Keratinocyte (primary cell): ENCODE data around the gene BATF3. TPM values are rescaled to one million over a fixed set of nuclear protein-coding genes. Genes with fewer than 3 reads are reported as not detected.

ENCODE experiments used
- DNase-seq: peaks from one replicate; pipeline ENCODE4 v3.0.0-alpha.2; 2011; ENCODE audit warnings: low read depth, missing footprints, low spot score
- FAIRE-seq: peaks from 2 replicates; lab custom pipeline; 2011; peaks lifted over from hg19 to GRCh38; lab: Jason Lieb, UNC
- H2AFZ ChIP-seq: 2 replicates; pipeline ENCODE4 v1.6.0; 2012; ENCODE audit warnings: low read length, control low read depth, inconsistent platforms; ENCODE audit not compliant: control insufficient read depth
- H3K27ac ChIP-seq: 2 replicates; pipeline ENCODE4 v1.5.1; 2011; ENCODE audit warnings: low read length; ENCODE audit not compliant: control insufficient read depth, insufficient read depth
- H3K27me3 ChIP-seq: 3 replicates; pipeline ENCODE4 v1.6.0; 2011; ENCODE audit warnings: low read length; ENCODE audit not compliant: control insufficient read depth, insufficient read depth; ENCODE audit errors: extremely low read depth
- H3K36me3 ChIP-seq, 2 experiments: 2 replicates in 1 of 2; 3 replicates in 1 of 2; pipeline ENCODE4 v1.5.1; 2011; ENCODE audit warnings: low read length in 2 of 2, mild to moderate bottlenecking in 1 of 2; ENCODE audit not compliant: control insufficient read depth in 2 of 2, insufficient read depth in 2 of 2; ENCODE audit errors: extremely low read depth in 1 of 2
- H3K4me1 ChIP-seq: 3 replicates; pipeline ENCODE4 v1.5.1; 2011; ENCODE audit warnings: low read length; ENCODE audit not compliant: control insufficient read depth, insufficient read depth; ENCODE audit errors: extremely low read depth
- H3K4me2 ChIP-seq: 3 replicates; pipeline ENCODE4 v1.6.0; 2011; ENCODE audit warnings: low read depth, low read length; ENCODE audit not compliant: control insufficient read depth, insufficient read depth; ENCODE audit errors: extremely low read depth
- H3K4me3 ChIP-seq, 3 experiments: fragments of 200-600 bp in 1 of 3; sonication (generic) in 1 of 3; 2 replicates in 2 of 3; 3 replicates in 1 of 3; pipeline ENCODE4 v1.5.1; 2011 to 2016; ENCODE audit warnings: low read length in 3 of 3, mild to moderate bottlenecking in 3 of 3, control low read depth in 2 of 3, inconsistent platforms in 1 of 3, low read depth in 1 of 3, mixed read lengths in 1 of 3, mixed run types in 1 of 3, moderate library complexity in 1 of 3; ENCODE audit not compliant: control insufficient read depth in 2 of 3, insufficient read depth in 2 of 3; ENCODE audit errors: extremely low read depth in 1 of 3
- H3K79me2 ChIP-seq: 2 replicates; pipeline ENCODE4 v1.6.0; 2012; ENCODE audit warnings: low read length; ENCODE audit not compliant: control insufficient read depth, insufficient read depth
- H3K9ac ChIP-seq: 3 replicates; pipeline ENCODE4 v1.6.0; 2011; ENCODE audit warnings: low read length; ENCODE audit not compliant: control insufficient read depth, insufficient read depth; ENCODE audit errors: extremely low read depth
- H3K9me1 ChIP-seq: 3 replicates; pipeline ENCODE4 v1.6.0; 2011; ENCODE audit warnings: low read length; ENCODE audit not compliant: control insufficient read depth, insufficient read depth; ENCODE audit errors: extremely low read depth
- H3K9me3 ChIP-seq: 2 replicates; pipeline ENCODE4 v1.5.1; 2012; ENCODE audit warnings: low read depth, low read length; ENCODE audit not compliant: control insufficient read depth
- H4K20me1 ChIP-seq: 3 replicates; pipeline ENCODE4 v1.6.0; 2011; ENCODE audit warnings: low read length; ENCODE audit not compliant: control insufficient read depth, insufficient read depth; ENCODE audit errors: extremely low read depth
- EZH2 ChIP-seq: IDR thresholded peaks from one replicate; pipeline ENCODE4 v1.6.1; 2012; ENCODE audit warnings: inconsistent platforms, mild to moderate bottlenecking, low read length, moderate library complexity
- dilution Hi-C: fragments of 300-500 bp; cut with MboI; formaldehyde crosslinking; loops from one replicate; pipeline ENCODE4 v1.7.0; 2020; ENCODE audit warnings: low sequenced_read_pairs; ENCODE audit not compliant: extremely low pct_ligation_motif_present
- polyA plus RNA-seq, 5 experiments: library from polyadenylated mRNA; depleted of rRNA in 3 of 5; stranded (reverse) in 3 of 5; stranded (forward) in 1 of 5; unstranded in 1 of 5; fragments of >200 nt; gene quantifications; 1 replicate in 1 of 5; 2 replicates in 3 of 5; 3 replicates in 1 of 5; pipeline versions ENCODE4 v1.2.1 to v1.2.3, GENCODE V29; 2011 to 2012; ENCODE audit warnings: missing spikeins in 2 of 5, low read depth in 1 of 5, low replicate concordance in 1 of 5
- TF ChIP-seq, protein P1 (sequence below), 3 experiments: IDR thresholded peaks in 1 of 3; conservative IDR thresholded peaks in 1 of 3; optimal IDR thresholded peaks in 1 of 3; 2 replicates in 2 of 3; 3 replicates in 1 of 3; pipeline versions ENCODE3 to v1.5.1; 2011; ENCODE audit warnings: low read length in 3 of 3, mild to moderate bottlenecking in 3 of 3, moderate library complexity in 2 of 3, control low read depth in 1 of 3, inconsistent platforms in 1 of 3; ENCODE audit not compliant: insufficient read depth in 2 of 3; ENCODE audit errors: extremely low read depth in 1 of 3

The BATF3 gene
- polyA plus RNA-seq, 1 donor (not counting 4 experiments of a cell fraction or from before 2014, with no cell fraction given) = not detected

GRCh38 chr1:212656730-212657129 is 42.9 kb downstream of the BATF3 start:
- no peaks in the 10 kb centered on the region for H3K36me3 ChIP-seq
- no peak for TF ChIP-seq EZH2
- TF ChIP-seq, protein P1, sequence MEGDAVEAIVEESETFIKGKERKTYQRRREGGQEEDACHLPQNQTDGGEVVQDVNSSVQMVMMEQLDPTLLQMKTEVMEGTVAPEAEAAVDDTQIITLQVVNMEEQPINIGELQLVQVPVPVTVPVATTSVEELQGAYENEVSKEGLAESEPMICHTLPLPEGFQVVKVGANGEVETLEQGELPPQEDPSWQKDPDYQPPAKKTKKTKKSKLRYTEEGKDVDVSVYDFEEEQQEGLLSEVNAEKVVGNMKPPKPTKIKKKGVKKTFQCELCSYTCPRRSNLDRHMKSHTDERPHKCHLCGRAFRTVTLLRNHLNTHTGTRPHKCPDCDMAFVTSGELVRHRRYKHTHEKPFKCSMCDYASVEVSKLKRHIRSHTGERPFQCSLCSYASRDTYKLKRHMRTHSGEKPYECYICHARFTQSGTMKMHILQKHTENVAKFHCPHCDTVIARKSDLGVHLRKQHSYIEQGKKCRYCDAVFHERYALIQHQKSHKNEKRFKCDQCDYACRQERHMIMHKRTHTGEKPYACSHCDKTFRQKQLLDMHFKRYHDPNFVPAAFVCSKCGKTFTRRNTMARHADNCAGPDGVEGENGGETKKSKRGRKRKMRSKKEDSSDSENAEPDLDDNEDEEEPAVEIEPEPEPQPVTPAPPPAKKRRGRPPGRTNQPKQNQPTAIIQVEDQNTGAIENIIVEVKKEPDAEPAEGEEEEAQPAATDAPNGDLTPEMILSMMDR (optimal IDR thresholded peaks at IDR 0.05 in 1 of 3, IDR thresholded peaks at IDR 0.05 in 1 of 3, conservative IDR thresholded peaks at IDR 0.05 in 1 of 3; ENCODE audit: extremely low read depth in 1 of 3, insufficient read depth in 2 of 3, low read length in 3 of 3) = no peak
- no peak overlapping the region for H2AFZ ChIP-seq
- no peak for FAIRE-seq
- DNase-seq = no peak
- H3K4me3 ChIP-seq = no peak overlapping the region
- peaks cover 8% of the 10 kb centered on the region for H3K4me1 ChIP-seq
- H4K20me1 ChIP-seq = no peaks in the 10 kb centered on the region
- no peaks in the 10 kb centered on the region for H3K9me3 ChIP-seq
- no peaks in the 10 kb centered on the region for H3K9me1 ChIP-seq
- H3K9ac ChIP-seq = no peak overlapping the region
- no peak overlapping the region for H3K4me2 ChIP-seq
- H3K27ac ChIP-seq = no peak overlapping the region
- H3K79me2 ChIP-seq = no peaks in the 10 kb centered on the region
- dilution Hi-C loops = no loop called here
- H3K27me3 ChIP-seq = peaks cover 3% of the 10 kb centered on the region

DNA sequence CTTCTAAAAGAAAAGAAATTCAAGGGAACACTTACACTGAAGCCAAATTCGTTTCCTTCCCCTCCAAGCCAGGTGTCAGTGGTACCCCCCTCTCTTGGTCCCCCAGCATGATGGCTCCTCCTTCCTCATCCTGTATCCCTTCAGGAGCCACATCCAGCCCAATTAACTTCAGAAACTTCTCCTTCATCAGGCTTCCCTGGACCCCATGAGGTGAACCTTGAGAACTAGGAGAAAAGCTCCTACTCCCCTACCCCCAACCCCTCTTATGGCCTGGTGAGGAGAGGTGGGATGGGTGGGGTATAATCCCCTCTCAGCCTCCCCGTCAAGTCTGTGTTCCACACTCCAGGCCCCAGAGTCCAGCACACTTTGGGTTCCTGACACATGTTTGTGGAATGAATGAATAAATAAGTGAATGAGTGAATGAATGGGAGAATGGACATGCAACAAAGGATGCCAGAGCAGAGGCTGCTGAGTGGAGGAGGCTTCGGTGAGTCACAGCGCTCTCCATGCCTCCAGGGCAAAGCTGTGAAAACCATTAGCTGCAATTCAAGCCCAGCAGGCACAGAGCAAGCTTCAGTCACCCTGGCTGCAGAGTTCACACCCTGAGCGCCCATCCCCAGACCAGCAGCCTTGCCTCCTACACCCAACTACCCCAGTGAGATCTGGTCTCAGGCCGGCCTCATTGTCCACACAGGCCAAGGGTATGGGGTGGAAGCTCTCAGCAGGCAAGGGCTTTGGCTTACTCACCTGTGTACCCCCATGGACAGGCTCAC is 43.8 kb downstream of the BATF3 start:
- H3K27ac ChIP-seq = no peak overlapping the region
- H3K4me1 ChIP-seq = peaks cover 8% of the 10 kb centered on the region
- H2AFZ ChIP-seq = no peak overlapping the region
- no peaks in the 10 kb centered on the region for H3K9me1 ChIP-seq
- H4K20me1 ChIP-seq = no peaks in the 10 kb centered on the region
- H3K36me3 ChIP-seq = no peaks in the 10 kb centered on the region
- DNase-seq (peak; percentile 46), FAIRE-seq (peak; percentile 53)
- H3K27me3 ChIP-seq = peaks cover 3% of the 10 kb centered on the region
- no peak for TF ChIP-seq EZH2
- TF ChIP-seq, protein P1 (optimal IDR thresholded peaks at IDR 0.05 in 1 of 3, IDR thresholded peaks at IDR 0.05 in 1 of 3, conservative IDR thresholded peaks at IDR 0.05 in 1 of 3; ENCODE audit: extremely low read depth in 1 of 3, insufficient read depth in 2 of 3, low read length in 3 of 3) = no peak
- H3K9ac ChIP-seq = no peak overlapping the region
- H3K4me2 ChIP-seq = no peak overlapping the region
- dilution Hi-C loops = no loop called here
- H3K79me2 ChIP-seq = no peaks in the 10 kb centered on the region
- no peak overlapping the region for H3K4me3 ChIP-seq
- no peaks in the 10 kb centered on the region for H3K9me3 ChIP-seq
